HCT116 (cell line): ENCODE measurements around the gene CIDEA. TPM values are rescaled to one million over a fixed set of nuclear protein-coding genes. Genes with fewer than 3 reads are reported as not detected.

Source experiments
- ATAC-seq: fragments of 200-7000 bp; cut with Tn5 transposase; 2 replicates; pipeline ENCODE4 v1.9.1; 2020; ENCODE audit warnings: mild to moderate bottlenecking, moderate library complexity
- BruUV-seq: library from RNA; stranded (reverse); fragments of 400-500 nt; replicated peaks from 2 replicates; lab custom pipeline; 2021; lab: Mats Ljungman, UMichigan
- CTCF ChIA-PET: fragments of 300-600 bp; sonication (Branson Sonifier 250); formaldehyde crosslinking; loops from one replicate; lab custom pipeline; 2021; ENCODE audit warnings: antibody characterized with exemption; lab: Charles Lee
- POLR2A ChIA-PET: fragments of 300-600, 350-600 bp; sonication (Branson Sonifier 250); formaldehyde crosslinking; loops from one replicate; lab custom pipeline; 2021; ENCODE audit warnings: antibody characterized with exemption; lab: Charles Lee
- RAD21 ChIA-PET, 2 experiments: fragments of 300-600 bp; sonication (Branson Sonifier 250); formaldehyde crosslinking; loops; one replicate each; lab custom pipeline; 2023; ENCODE audit warnings: low total read pairs in 2 of 2; ENCODE audit not compliant: uncharacterized antibody in 2 of 2, unreplicated experiment in 2 of 2, low non-redundant PET in 1 of 2; lab: Charles Lee
- DNase-seq: peaks from one replicate; pipeline ENCODE4 v3.0.0-alpha.2; 2010; ENCODE audit warnings: low read depth, low spot score
- H2AFZ ChIP-seq: fragments of 200-600 bp; shearing (Covaris generic), sonication (generic); 2 replicates; pipeline ENCODE4 v1.6.1; 2017; ENCODE audit warnings: low read depth, mixed run types, mixed read lengths, antibody characterized with exemption, low read length; ENCODE audit not compliant: poor library complexity, severe bottlenecking
- H3K27ac ChIP-seq: 2 replicates; pipeline ENCODE4 v1.5.1; 2012; ENCODE audit warnings: low read depth, low read length
- H3K27me3 ChIP-seq: fragments of 200-600 bp; sonication (generic); 2 replicates; pipeline ENCODE4 v1.6.1; 2016; ENCODE audit warnings: mixed run types, low read length, mixed read lengths; ENCODE audit not compliant: insufficient read depth
- H3K36me3 ChIP-seq, 2 experiments: fragments of 200-500 bp in 1 of 2; fragments of 200-600 bp in 1 of 2; sonication (Bioruptor generic) in 1 of 2; sonication (generic) in 1 of 2; 2 replicates each; pipeline versions ENCODE4 v1.5.1 to v1.6.1; 2014 to 2016; ENCODE audit warnings: low read length in 2 of 2, inconsistent platforms in 1 of 2, mixed read lengths in 1 of 2, mixed run types in 1 of 2; ENCODE audit not compliant: insufficient read depth in 2 of 2, control insufficient read depth in 1 of 2
- H3K4me1 ChIP-seq, 2 experiments: fragments of 200-600 bp in 1 of 2; sonication (generic) in 1 of 2; 2 replicates each; pipeline versions ENCODE4 v1.5.1 to v1.6.1; 2012 to 2017; ENCODE audit warnings: low read length in 2 of 2, inconsistent platforms in 1 of 2, mild to moderate bottlenecking in 1 of 2, mixed read lengths in 1 of 2, mixed run types in 1 of 2, moderate library complexity in 1 of 2; ENCODE audit not compliant: insufficient read depth in 2 of 2, control insufficient read depth in 1 of 2
- H3K4me2 ChIP-seq: fragments of 200-600 bp; sonication (generic); 2 replicates; pipeline ENCODE4 v1.6.1; 2017; ENCODE audit warnings: mixed run types, low read length, mixed read lengths
- H3K4me3 ChIP-seq, 2 experiments: fragments of 200-600 bp in 1 of 2; sonication (generic) in 1 of 2; replicated peaks in 1 of 2; 2 replicates each; pipeline ENCODE4 v1.5.1; 2011 to 2016; ENCODE audit warnings: low read length in 2 of 2, control low read depth in 1 of 2, low read depth in 1 of 2, mild to moderate bottlenecking in 1 of 2, mixed read lengths in 1 of 2, mixed run types in 1 of 2
- H3K79me2 ChIP-seq: fragments of 200-600 bp; sonication (generic); 2 replicates; pipeline ENCODE4 v1.6.1; 2017; ENCODE audit warnings: mild to moderate bottlenecking, mixed run types, low read length, moderate library complexity, mixed read lengths; ENCODE audit not compliant: insufficient read depth
- H3K9ac ChIP-seq: fragments of 200-600 bp; sonication (generic); 2 replicates; pipeline ENCODE4 v1.6.1; 2016; ENCODE audit warnings: low read length, mixed read lengths
- H3K9me2 ChIP-seq: fragments of 200-600 bp; sonication (generic), shearing (Covaris generic); 2 replicates; pipeline ENCODE4 v1.6.1; 2017; ENCODE audit warnings: mixed run types, mild to moderate bottlenecking, moderate library complexity; ENCODE audit not compliant: insufficient read depth
- H3K9me3 ChIP-seq, 2 experiments: fragments of 200-500 bp in 1 of 2; fragments of 200-600 bp in 1 of 2; sonication (Bioruptor generic) in 1 of 2; sonication (generic) in 1 of 2; 2 replicates each; pipeline ENCODE4 v1.6.1; 2014 to 2017; ENCODE audit warnings: low read length in 2 of 2, mixed read lengths in 2 of 2, inconsistent platforms in 1 of 2, low read depth in 1 of 2, mild to moderate bottlenecking in 1 of 2, mixed run types in 1 of 2, moderate library complexity in 1 of 2; ENCODE audit not compliant: control insufficient read depth in 1 of 2, insufficient read depth in 1 of 2
- H4K20me1 ChIP-seq: fragments of 200-600 bp; sonication (generic), shearing (Covaris generic); 2 replicates; pipeline ENCODE4 v1.6.1; 2017; ENCODE audit warnings: mixed run types, mild to moderate bottlenecking, moderate library complexity; ENCODE audit not compliant: insufficient read depth
- ATF3 ChIP-seq: IDR thresholded peaks from 2 replicates; pipeline ENCODE4 v1.6.1; 2012
- CBX3 ChIP-seq: IDR thresholded peaks from 2 replicates; pipeline ENCODE4 v1.6.1; 2012; ENCODE audit warnings: low read depth
- CTCF ChIP-seq, 3 experiments: fragments of 200-600 bp in 1 of 3; sonication (generic) in 1 of 3; IDR thresholded peaks in 2 of 3; conservative IDR thresholded peaks in 1 of 3; 2 replicates each; pipeline ENCODE4 v1.5.1; 2012 to 2017; ENCODE audit warnings: low read depth in 2 of 3, low read length in 2 of 3, antibody characterized with exemption in 1 of 3, borderline replicate concordance in 1 of 3, control low read depth in 1 of 3, mild to moderate bottlenecking in 1 of 3, mixed read lengths in 1 of 3, mixed run types in 1 of 3, moderate library complexity in 1 of 3; ENCODE audit not compliant: insufficient read depth in 1 of 3
- ELF1 ChIP-seq: IDR thresholded peaks from 2 replicates; pipeline ENCODE4 v1.6.1; 2012; ENCODE audit warnings: low read depth, borderline replicate concordance
- EZH2phosphoT487 ChIP-seq: fragments of 200-600 bp; IDR thresholded peaks from 2 replicates; pipeline ENCODE4 v1.6.1; 2018; ENCODE audit warnings: antibody characterized with exemption, borderline replicate concordance
- FOSL1 ChIP-seq: IDR thresholded peaks from 2 replicates; pipeline ENCODE4 v1.6.1; 2012; ENCODE audit warnings: low read depth
- JUND ChIP-seq: IDR thresholded peaks from 2 replicates; pipeline ENCODE4 v1.6.1; 2012
- POLR2AphosphoS5 ChIP-seq: IDR thresholded peaks from 2 replicates; pipeline ENCODE4 v1.6.1; 2011; ENCODE audit warnings: mild to moderate bottlenecking, low read depth, low read length, moderate library complexity
- RAD21 ChIP-seq: IDR thresholded peaks from 2 replicates; pipeline ENCODE4 v1.6.1; 2012; ENCODE audit warnings: low read depth, mild to moderate bottlenecking
- REST ChIP-seq: IDR thresholded peaks from 2 replicates; pipeline ENCODE4 v1.6.1; 2012; ENCODE audit warnings: low read depth
- SIN3A ChIP-seq: IDR thresholded peaks from 2 replicates; pipeline ENCODE4 v1.6.1; 2012; ENCODE audit warnings: low read depth
- SP1 ChIP-seq: IDR thresholded peaks from 2 replicates; pipeline ENCODE4 v1.6.1; 2012; ENCODE audit warnings: low read depth
- SRF ChIP-seq: IDR thresholded peaks from 2 replicates; pipeline ENCODE4 v1.6.1; 2012; ENCODE audit warnings: low read depth
- TCF7L2 ChIP-seq: IDR thresholded peaks from 2 replicates; pipeline ENCODE4 v1.7.0; 2011; ENCODE audit warnings: borderline replicate concordance, inconsistent platforms; ENCODE audit not compliant: insufficient read depth, insufficient read length; ENCODE audit errors: extremely low read depth
- YY1 ChIP-seq: IDR thresholded peaks from 2 replicates; pipeline ENCODE4 v1.6.1; 2011; ENCODE audit warnings: low read length, low read depth, moderate library complexity, mild to moderate bottlenecking; ENCODE audit not compliant: insufficient replicate concordance; ENCODE audit errors: extremely low read depth
- ZFX ChIP-seq: fragments of 450-650 bp; IDR thresholded peaks from 2 replicates; pipeline ENCODE4 v1.6.1; 2017
- ZNF274 ChIP-seq: fragments of 200-500 bp; sonication (Bioruptor generic); IDR thresholded peaks from 2 replicates; pipeline ENCODE4 v1.6.1; 2014; ENCODE audit warnings: mild to moderate bottlenecking, low read depth, low read length, inconsistent platforms
- intact Hi-C: fragments of 100-400 bp; cut with micrococcal nuclease; formaldehyde crosslinking; loops from 2 replicates; pipeline ENCODE4 v1.10.0; 2022
- total RNA-seq: library from RNA; stranded (reverse); gene quantifications from one replicate; pipeline ENCODE4 v1.2.1, GENCODE V29; 2021; ENCODE audit not compliant: unreplicated experiment
- TF ChIP-seq, protein P1 (sequence below): IDR thresholded peaks from 2 replicates; pipeline ENCODE4 v1.6.1; 2012

CIDEA gene
- total RNA-seq, 1 experiment from 2014 or later = not detected

GRCh38 chr18:12283256-12283655, 29.1 kb downstream of the CIDEA start:
- Histone ChIP-seq H3K36me3 (no peaks in the 10 kb centered on the region), H3K9me3 (no peaks in the 10 kb centered on the region), H3K27me3 (no peaks in the 10 kb centered on the region), H3K9me2 (no peaks in the 10 kb centered on the region), H3K4me3 (no peak overlapping the region), H3K9ac (no peak overlapping the region), H3K4me2 (peak overlapping the region; percentile 38), H3K79me2 (no peaks in the 10 kb centered on the region), H2AFZ (no peak overlapping the region), H3K4me1 (peaks cover 19 to 41% of the 10 kb centered on the region in 2 experiments), H4K20me1 (no peaks in the 10 kb centered on the region), H3K27ac (no peak overlapping the region)
- ChIA-PET RAD21 (interaction anchor here in 1 of 2 experiments (1.3 kb wide), 1 partner anchor 94 kb away, joined by 3 read pairs; no protein-coding TSS in a partner anchor), POLR2A (interaction anchor here (3.2 kb wide), 1 partner anchor 11 kb away, joined by 11 read pairs; no protein-coding TSS in a partner anchor), CTCF (interaction anchor here (0.6 to 3.8 kb wide), 5 partner anchors 11 to 651 kb away, joined by 3 to 32 read pairs (median 5); partner anchors contain the start of gene SPIRE1)
- no peak for TF ChIP-seq SRF
- no peak for TF ChIP-seq EZH2phosphoT487
- 0 out of 2 replicates have a peak, but pooled peaks have one; percentile 42 for TF ChIP-seq CBX3
- no peak for TF ChIP-seq ELF1
- TF ChIP-seq REST = no peak
- TF ChIP-seq ATF3 = no peak
- TF ChIP-seq FOSL1 = no peak; the same call in none of the 2 replicates
- no peak for TF ChIP-seq TCF7L2
- TF ChIP-seq RAD21 = peak; percentile 84
- TF ChIP-seq ZNF274 = no peak
- TF ChIP-seq, protein P1, sequence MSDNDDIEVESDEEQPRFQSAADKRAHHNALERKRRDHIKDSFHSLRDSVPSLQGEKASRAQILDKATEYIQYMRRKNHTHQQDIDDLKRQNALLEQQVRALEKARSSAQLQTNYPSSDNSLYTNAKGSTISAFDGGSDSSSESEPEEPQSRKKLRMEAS = peak; percentile 55; the same call in 1 of the 2 replicates
- TF ChIP-seq SP1 = 0 out of 2 replicates have a peak, but pooled peaks have one; percentile 7
- TF ChIP-seq JUND = no peak
- TF ChIP-seq YY1 = no peak
- no peak for TF ChIP-seq ZFX
- TF ChIP-seq CTCF (IDR thresholded peaks at IDR 0.05 in 2 of 3, conservative IDR thresholded peaks at IDR 0.05 in 1 of 3; ENCODE audit: borderline replicate concordance in 1 of 3, insufficient read depth in 1 of 3, low read depth in 2 of 3, low read length in 2 of 3) = peak; percentile 35 to 70 (median 58); a peak in 5 of 6 replicates
- TF ChIP-seq POLR2AphosphoS5 = no peak
- no peak for TF ChIP-seq SIN3A
- intact Hi-C loops = loop anchor here (5.0 kb wide), 1 partner anchor 379 kb away; no protein-coding TSS in a partner anchor
- DNase-seq (peak; percentile 73), ATAC-seq (peak; percentile 63)
- BruUV-seq = no TSS peak
